ENCODE results near the gene PDE10A.

- no peak for TF ChIP-seq EZH2 (IDR thresholded peaks at IDR 0.05; ENCODE audit: borderline replicate concordance)
- TF ChIP-seq CTCF (IDR thresholded peaks at IDR 0.05; ENCODE audit: poor library complexity), result no peak
- no peak for TF ChIP-seq EZH2phosphoT487 (IDR thresholded peaks at IDR 0.05; ENCODE audit: low read depth, severe bottlenecking, unreplicated experiment)
Measured at GRCh38 chr6:165628955-165629354, 34.1 kb downstream of the PDE10A start.
